RWPE2 (cell line): ENCODE results near the gene HERC3.

ENCODE experiments used
- ATAC-seq: fragments of 200-7000 bp; cut with Tn5 transposase; 3 replicates; pipeline ENCODE4 v1.9.1; 2021; ENCODE audit warnings: low read depth
- DNase-seq: peaks from one replicate; pipeline ENCODE4 v3.0.0-alpha.2; 2020; ENCODE audit warnings: low spot score
- H3K27ac ChIP-seq: fragments of 450-650 bp; 2 replicates; pipeline ENCODE4 v1.5.1; 2017; ENCODE audit warnings: mild to moderate bottlenecking; ENCODE audit not compliant: poor library complexity, severe bottlenecking
- H3K27me3 ChIP-seq: fragments of 250-450 bp; sonication (Bioruptor Pico); 2 replicates; pipeline ENCODE4 v1.5.1; 2021; ENCODE audit warnings: mild to moderate bottlenecking, moderate library complexity; ENCODE audit not compliant: insufficient read depth, poor library complexity, severe bottlenecking
- H3K36me3 ChIP-seq: fragments of 250-450 bp; sonication (Bioruptor Pico); 2 replicates; pipeline ENCODE4 v1.5.1; 2020; ENCODE audit warnings: low read depth, mild to moderate bottlenecking, moderate library complexity
- H3K4me1 ChIP-seq: fragments of 250-450 bp; sonication (Bioruptor Pico); 2 replicates; pipeline ENCODE4 v1.5.1; 2021; ENCODE audit warnings: mild to moderate bottlenecking, moderate library complexity; ENCODE audit not compliant: insufficient read depth, poor library complexity, severe bottlenecking
- H3K4me3 ChIP-seq: fragments of 250-450 bp; sonication (Bioruptor Pico); 2 replicates; pipeline ENCODE4 v1.5.1; 2021; ENCODE audit warnings: mild to moderate bottlenecking, moderate library complexity; ENCODE audit not compliant: severe bottlenecking
- H3K9me3 ChIP-seq: fragments of 250-450 bp; sonication (Bioruptor Pico); 2 replicates; pipeline ENCODE4 v1.5.1; 2021; ENCODE audit warnings: mild to moderate bottlenecking, moderate library complexity; ENCODE audit not compliant: severe bottlenecking
- TF ChIP-seq, protein P1 (sequence below): fragments of 450-650 bp; IDR thresholded peaks from one replicate; pipeline ENCODE4 v1.5.1; 2017; ENCODE audit warnings: mild to moderate bottlenecking, moderate library complexity; ENCODE audit not compliant: poor library complexity, severe bottlenecking

HERC3 gene

DNA sequence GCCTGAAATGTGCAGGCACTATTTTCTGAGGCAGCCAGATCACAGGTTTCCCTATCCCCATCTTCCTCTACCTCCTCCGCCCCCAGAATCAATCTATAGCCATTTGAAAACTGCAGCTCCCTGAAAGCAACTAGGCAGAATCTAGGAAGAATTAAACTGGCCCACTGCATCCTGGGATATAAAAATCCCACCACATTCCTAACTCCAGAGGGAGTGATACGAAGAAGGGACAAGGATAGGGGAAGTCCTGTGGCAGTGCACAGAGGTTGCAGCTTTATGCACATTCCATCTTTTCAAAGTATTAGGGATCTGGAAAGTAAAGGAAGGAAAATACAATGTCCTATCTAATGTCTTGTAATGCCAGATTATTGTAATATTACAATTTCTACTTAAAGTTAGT lies 18.3 kb upstream of the HERC3 start:
- ATAC-seq (no peak; the same call in 2 of the 3 replicates), DNase-seq (no peak)
- no peaks in the 10 kb centered on the region for H3K27me3 ChIP-seq
- peaks cover 6% of the 10 kb centered on the region for H3K4me1 ChIP-seq
- H3K9me3 ChIP-seq = no peaks in the 10 kb centered on the region
- no peak overlapping the region for H3K27ac ChIP-seq
- no peak overlapping the region for H3K4me3 ChIP-seq
- no peaks in the 10 kb centered on the region for H3K36me3 ChIP-seq
- TF ChIP-seq, protein P1, sequence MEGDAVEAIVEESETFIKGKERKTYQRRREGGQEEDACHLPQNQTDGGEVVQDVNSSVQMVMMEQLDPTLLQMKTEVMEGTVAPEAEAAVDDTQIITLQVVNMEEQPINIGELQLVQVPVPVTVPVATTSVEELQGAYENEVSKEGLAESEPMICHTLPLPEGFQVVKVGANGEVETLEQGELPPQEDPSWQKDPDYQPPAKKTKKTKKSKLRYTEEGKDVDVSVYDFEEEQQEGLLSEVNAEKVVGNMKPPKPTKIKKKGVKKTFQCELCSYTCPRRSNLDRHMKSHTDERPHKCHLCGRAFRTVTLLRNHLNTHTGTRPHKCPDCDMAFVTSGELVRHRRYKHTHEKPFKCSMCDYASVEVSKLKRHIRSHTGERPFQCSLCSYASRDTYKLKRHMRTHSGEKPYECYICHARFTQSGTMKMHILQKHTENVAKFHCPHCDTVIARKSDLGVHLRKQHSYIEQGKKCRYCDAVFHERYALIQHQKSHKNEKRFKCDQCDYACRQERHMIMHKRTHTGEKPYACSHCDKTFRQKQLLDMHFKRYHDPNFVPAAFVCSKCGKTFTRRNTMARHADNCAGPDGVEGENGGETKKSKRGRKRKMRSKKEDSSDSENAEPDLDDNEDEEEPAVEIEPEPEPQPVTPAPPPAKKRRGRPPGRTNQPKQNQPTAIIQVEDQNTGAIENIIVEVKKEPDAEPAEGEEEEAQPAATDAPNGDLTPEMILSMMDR = peak; percentile 27

GRCh38 chr4:88575186-88575585 lies 17.1 kb upstream of the HERC3 start:
- DNase-seq (no peak), ATAC-seq (no peak)
- no peaks in the 10 kb centered on the region for H3K9me3 ChIP-seq
- H3K36me3 ChIP-seq = no peaks in the 10 kb centered on the region
- no peak overlapping the region for H3K4me3 ChIP-seq
- no peak overlapping the region for H3K27ac ChIP-seq
- TF ChIP-seq, protein P1 = no peak
- H3K27me3 ChIP-seq = no peaks in the 10 kb centered on the region
- H3K4me1 ChIP-seq = peaks cover 2% of the 10 kb centered on the region

DNA sequence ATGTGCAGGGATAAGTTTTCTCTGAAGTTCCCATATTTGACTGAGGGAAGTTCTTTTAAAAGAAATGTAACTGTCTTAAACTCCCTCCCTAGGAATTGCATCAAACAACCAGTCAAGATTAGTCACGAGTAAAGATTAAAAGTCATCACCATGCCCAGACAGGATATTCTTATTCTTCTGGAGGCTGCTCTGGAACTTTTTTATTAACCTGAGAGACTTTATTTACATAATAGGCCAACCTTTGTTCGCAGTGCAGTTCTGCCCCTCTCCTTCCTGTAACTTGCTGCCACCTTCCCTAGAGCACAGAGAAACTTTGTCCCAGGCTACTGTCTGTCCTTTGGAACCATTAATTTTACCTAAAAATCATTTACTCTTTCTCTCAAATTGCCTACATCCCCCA lies 9.8 kb upstream of the HERC3 start:
- no peak overlapping the region for H3K4me3 ChIP-seq
- no peaks in the 10 kb centered on the region for H3K27me3 ChIP-seq
- no peaks in the 10 kb centered on the region for H3K9me3 ChIP-seq
- ATAC-seq = no peak
- H3K4me1 ChIP-seq = no peaks in the 10 kb centered on the region
- no peak overlapping the region for H3K27ac ChIP-seq
- DNase-seq = no peak
- TF ChIP-seq, protein P1 = no peak
- no peaks in the 10 kb centered on the region for H3K36me3 ChIP-seq

DNA sequence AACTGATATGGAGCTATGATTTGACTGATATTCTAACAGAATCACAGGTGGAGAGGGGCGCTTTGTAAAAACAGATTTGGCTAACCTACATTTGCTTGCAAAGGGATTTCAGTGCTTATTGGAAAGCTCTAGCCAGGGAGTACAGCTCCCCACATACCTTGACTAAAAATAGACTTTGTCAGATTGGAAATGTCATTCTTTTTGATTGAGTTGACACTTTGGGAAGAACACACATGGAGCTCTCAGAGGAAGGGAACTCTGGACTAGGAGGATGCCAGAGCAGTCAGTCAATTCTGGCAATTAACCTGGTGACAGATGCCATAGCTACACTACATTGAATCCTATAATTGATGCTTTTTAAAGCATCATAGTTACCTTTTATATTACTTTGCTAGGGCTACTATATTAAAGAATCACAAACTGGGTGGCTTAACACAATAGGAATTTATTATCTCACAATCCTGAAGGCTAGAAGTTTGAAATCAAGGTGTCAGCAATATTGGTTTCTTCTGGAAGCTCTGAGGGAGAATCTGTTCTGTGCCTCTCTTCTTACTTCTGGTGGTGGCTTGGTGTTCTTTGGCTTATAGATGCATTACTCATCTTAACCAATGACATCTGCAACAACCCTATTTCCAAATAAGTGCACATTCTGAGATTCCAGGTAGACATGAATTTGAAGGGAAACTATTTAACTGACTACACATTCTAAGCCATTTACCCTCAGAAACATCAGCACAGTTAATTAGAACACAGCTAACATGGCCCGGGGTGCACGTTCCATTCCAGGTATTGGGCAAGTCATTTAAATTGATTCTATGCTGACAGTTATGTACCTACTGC lies 8.4 kb upstream of the HERC3 start:
- Histone ChIP-seq H3K9me3 (no peaks in the 10 kb centered on the region), H3K4me1 (no peaks in the 10 kb centered on the region), H3K36me3 (no peaks in the 10 kb centered on the region), H3K27ac (no peak overlapping the region), H3K27me3 (no peaks in the 10 kb centered on the region), H3K4me3 (no peak overlapping the region)
- TF ChIP-seq, protein P1 = no peak
- ATAC-seq = no peak
- no peak for DNase-seq

- Histone ChIP-seq H3K36me3 (no peaks in the 10 kb centered on the region), H3K4me1 (no peaks in the 10 kb centered on the region), H3K4me3 (no peak overlapping the region), H3K27ac (no peak overlapping the region), H3K27me3 (no peaks in the 10 kb centered on the region), H3K9me3 (no peaks in the 10 kb centered on the region)
- ATAC-seq = no peak
- TF ChIP-seq, protein P1 = no peak
- DNase-seq = no peak
Measured at GRCh38 chr4:88584471-88584900, 7.8 kb upstream of the HERC3 start.
